Astrocyte of the spinal cord (primary cell): Measurements from ENCODE around the gene PTGDS.

Experiments used
- DNase-seq: peaks from one replicate; pipeline ENCODE4 v3.0.0; 2011; ENCODE audit warnings: low read depth, low spot score
- H3K4me3 ChIP-seq: 2 replicates; pipeline ENCODE4 v1.5.1; 2011; ENCODE audit warnings: low read depth, mild to moderate bottlenecking, low read length, moderate library complexity
- in situ Hi-C: cut with HindIII; loops from 2 replicates; pipeline ENCODE4 v1.10.0; 2017; ENCODE audit warnings: low sequenced_read_pairs
- TF ChIP-seq, protein P1 (sequence below): IDR thresholded peaks from 2 replicates; pipeline ENCODE4 v1.5.1; 2012; ENCODE audit warnings: low read depth, mild to moderate bottlenecking, low read length, inconsistent platforms

The PTGDS gene

DNA sequence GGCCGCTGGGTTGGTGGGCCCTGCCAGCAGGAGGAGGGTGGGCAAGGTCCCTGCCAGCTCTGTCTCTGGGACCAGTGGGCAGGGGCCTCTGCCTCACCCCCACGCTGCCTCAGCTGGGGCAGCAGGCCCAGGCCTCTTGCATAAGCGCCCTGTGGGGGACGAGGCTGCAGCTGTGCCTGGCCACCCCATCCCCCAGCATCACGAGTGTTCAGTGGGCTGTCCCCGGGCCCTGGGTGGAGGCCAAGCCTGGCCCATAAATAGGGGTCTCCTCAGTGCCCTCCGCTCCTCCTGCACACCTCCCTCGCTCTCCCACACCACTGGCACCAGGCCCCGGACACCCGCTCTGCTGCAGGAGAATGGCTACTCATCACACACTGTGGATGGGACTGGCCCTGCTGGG is at the start of gene PTGDS:
PTGDS (plus strand) TSS at position 282 of the 400 bp plus-strand sequence; CDS start at position 357, 75 bp downstream.
- TF ChIP-seq, protein P1, sequence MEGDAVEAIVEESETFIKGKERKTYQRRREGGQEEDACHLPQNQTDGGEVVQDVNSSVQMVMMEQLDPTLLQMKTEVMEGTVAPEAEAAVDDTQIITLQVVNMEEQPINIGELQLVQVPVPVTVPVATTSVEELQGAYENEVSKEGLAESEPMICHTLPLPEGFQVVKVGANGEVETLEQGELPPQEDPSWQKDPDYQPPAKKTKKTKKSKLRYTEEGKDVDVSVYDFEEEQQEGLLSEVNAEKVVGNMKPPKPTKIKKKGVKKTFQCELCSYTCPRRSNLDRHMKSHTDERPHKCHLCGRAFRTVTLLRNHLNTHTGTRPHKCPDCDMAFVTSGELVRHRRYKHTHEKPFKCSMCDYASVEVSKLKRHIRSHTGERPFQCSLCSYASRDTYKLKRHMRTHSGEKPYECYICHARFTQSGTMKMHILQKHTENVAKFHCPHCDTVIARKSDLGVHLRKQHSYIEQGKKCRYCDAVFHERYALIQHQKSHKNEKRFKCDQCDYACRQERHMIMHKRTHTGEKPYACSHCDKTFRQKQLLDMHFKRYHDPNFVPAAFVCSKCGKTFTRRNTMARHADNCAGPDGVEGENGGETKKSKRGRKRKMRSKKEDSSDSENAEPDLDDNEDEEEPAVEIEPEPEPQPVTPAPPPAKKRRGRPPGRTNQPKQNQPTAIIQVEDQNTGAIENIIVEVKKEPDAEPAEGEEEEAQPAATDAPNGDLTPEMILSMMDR = no peak
- peak within 1 kb of the TSS; percentile 45 for H3K4me3 ChIP-seq
- DNase-seq = peak; percentile 18
- in situ Hi-C loops = no loop called here

DNA sequence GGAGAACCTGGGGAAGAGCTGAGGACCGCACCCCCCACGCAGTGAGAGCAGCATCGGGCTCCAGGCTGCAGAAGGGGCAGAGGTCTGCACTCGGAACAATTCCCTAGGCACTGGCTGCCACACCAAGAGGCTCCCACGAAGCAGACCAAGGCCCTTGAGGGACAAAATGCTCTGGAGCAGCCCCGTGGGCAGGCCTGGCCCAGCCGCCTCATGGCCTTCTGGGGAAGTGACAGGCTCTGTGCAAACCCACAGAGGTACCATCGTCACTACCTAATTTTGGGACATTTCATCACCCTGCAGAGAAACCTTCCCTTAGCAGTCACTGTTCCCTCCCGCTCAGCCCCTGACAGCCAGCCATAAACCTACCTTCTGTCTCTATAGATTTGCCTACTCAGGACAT is 48.7 kb upstream of the PTGDS start:
- in situ Hi-C loops = loop anchor here (25.0 kb wide), 1 partner anchor 109 kb away; the partner anchor contains the start of genes ABCA2, FUT7 and NPDC1
- no peak for DNase-seq
- H3K4me3 ChIP-seq = no peak overlapping the region
- TF ChIP-seq, protein P1 = no peak

DNA sequence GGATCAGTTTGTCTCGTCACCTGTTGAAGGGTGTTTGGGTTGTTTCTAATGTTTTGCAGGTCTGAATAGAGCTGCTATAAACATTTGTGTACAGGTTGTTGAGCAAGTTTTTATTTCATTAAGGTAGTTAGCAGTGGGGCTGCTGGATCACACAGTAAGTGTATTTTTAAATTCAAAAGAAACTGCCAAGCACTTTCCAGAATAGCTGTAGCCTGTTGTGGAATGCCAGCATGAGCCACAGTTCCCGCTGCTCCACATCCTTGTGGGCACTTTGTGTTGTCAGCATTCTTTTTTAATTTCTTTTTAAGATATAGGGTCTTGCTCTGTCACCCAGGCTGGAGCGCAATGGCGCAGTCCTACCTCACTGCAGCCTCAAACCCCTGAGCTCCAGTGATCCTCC is 47.3 kb upstream of the PTGDS start:
- no peak overlapping the region for H3K4me3 ChIP-seq
- DNase-seq = no peak
- in situ Hi-C loops = loop anchor here (25.0 kb wide), 1 partner anchor 107 kb away; the partner anchor contains the start of genes ABCA2, FUT7 and NPDC1
- TF ChIP-seq, protein P1 = no peak

DNA sequence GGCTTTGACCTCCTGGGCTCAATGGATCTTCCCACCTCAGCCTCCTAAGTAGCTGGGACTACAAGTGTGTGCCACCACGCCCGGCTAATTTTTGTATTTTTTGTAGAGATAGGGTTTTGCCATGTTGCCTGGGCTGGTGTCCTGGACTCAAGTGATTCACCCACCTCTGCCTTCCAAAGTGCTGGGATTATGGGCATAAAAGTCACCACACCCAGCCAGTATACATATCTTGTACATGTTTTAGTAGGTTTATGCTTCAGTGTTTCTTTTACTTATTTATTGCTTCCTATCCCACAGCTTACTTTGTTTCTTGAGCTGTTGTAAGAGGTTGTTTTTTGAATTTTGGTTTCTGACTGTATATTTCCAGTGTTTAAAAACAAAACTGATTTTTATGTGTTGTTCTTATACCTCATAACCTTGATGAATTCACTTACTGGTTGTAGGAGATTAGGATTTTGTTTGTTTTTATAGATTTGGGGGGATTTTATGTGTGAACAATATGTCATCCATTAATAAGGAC is 45.6 kb upstream of the PTGDS start:
- DNase-seq = no peak
- no peak overlapping the region for H3K4me3 ChIP-seq
- TF ChIP-seq, protein P1 = no peak
- in situ Hi-C loops = loop anchor here (25.0 kb wide), 1 partner anchor 106 kb away; the partner anchor contains the start of genes ABCA2, FUT7 and NPDC1

DNA sequence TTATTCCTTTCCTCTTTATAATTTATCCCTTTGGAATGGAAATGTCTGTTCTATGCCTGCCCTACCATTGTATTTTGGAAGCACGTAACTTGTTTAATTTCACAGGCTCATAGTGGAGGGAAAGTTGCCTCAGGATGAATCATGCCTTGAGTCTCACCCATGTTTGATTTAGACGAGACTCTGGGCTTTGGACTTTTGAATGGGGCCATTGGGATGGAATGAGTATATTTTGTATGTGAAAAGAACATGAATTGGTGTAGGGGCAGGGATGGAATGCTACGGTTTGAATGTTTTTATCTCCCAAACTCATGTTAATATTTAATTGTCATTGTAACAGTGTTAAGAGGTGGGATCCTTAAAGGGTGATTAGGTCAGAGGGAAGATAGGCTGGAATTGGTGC is 43.0 kb upstream of the PTGDS start:
- DNase-seq = no peak
- no peak overlapping the region for H3K4me3 ChIP-seq
- in situ Hi-C loops = loop anchor here (25.0 kb wide), 1 partner anchor 103 kb away; the partner anchor contains the start of genes ABCA2, FUT7 and NPDC1
- TF ChIP-seq, protein P1 = no peak

DNA sequence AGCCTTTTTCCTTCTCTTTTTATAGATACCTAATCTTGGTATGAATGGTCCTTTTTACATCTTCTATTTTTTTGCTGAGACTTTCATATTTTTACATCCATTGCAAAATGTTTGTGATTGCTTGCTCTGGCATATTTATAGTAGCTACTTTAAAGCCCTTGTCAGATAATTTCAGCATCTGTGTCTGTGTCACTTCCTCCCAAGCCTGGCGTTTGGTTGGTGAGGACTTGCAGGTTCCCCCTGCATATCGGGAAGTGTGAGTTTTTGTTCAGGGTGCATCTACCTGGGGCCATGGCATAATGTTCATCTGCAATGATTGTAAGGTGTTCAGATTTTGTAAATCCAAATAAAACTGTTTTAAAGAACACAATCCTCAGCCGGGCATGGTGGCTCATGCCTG is 41.7 kb upstream of the PTGDS start:
- no peak for DNase-seq
- TF ChIP-seq, protein P1 = no peak
- H3K4me3 ChIP-seq = no peak overlapping the region
- in situ Hi-C loops = loop anchor here (25.0 kb wide), 1 partner anchor 102 kb away; the partner anchor contains the start of genes ABCA2, FUT7 and NPDC1
